GM19372 (cell line): ENCODE data around the gene KRT82.
"Not testable (repeated sequence)": the region's sequence is repeated elsewhere in the genome, so short reads cannot be mapped to it uniquely, and the experiment has no call there.

Experiments used
- ATAC-seq: cut with Tn5 transposase; IDR thresholded peaks from one replicate; pipeline ENCODE4 v1.9.1; 2021; ENCODE audit warnings: mild to moderate bottlenecking, low read depth, moderate library complexity; ENCODE audit not compliant: unreplicated experiment

Gene KRT82

DNA sequence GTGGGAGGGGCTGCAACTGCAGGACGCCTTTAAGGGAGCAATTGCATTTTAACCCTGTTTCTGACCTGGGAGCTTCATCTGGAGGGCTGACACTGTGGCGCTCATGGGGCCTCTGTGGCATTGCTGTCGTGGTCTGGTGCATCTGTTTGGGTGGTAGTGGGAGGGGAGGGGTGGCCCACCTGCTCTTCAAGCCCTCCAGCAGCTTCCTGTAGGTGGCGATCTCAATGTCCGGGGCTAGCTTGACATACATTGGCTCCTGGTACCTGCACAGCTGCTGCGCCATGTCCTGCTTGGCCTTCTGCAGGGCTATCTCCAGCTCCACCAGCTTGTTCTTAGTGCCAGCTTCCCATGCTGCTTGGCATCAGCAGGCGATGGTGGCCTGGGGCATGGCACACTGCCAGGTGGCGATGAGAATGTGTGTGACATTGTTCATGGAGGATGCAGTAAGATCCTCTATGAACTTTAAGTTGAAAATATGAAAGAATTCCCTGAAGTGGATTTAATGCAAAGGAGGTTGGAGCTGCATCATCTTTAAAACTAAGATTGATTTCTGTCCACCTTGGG lies 7.7 kb upstream of the KRT82 start:
- ATAC-seq = no peak

DNA sequence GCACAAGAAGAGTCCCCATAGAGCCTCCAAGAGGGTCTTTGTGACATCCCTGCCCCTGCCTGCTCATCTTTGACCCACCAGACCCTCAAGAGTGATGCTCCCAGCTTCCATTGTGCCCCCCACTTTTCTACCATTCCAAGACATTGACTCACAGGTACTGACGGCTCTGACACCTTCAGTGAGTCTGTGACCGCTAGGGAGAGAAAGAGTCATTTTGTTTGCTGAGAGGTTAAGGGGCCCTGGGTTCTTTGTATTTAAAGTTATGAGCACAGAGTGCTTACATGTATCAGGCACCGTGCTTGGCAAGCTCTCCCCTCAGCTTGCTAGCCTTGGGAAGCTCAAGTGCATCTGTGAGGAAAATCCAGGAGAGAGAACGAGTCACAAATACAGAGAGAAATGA lies 7.1 kb upstream of the KRT82 start:
- ATAC-seq = no peak

DNA sequence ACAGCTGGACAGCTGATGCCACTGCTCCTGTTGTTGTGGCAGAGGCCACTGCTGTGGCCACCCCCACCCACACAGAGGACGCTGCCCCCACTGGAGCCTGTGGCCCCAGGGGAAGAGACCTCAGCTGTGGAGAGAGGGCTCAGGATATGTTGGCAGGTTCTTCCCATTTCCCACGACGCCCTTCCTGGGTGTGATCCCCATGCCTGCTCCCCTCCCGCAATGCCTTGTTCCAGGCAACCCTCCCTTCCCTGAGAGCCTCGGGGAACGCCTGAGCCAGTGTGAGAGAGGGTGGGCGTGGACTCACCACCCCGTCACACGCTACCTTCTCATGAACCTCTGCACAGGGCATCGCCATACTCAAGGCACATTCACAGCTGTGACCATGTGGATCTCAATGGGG lies 5.7 kb upstream of the KRT82 start:
- no peak for ATAC-seq

DNA sequence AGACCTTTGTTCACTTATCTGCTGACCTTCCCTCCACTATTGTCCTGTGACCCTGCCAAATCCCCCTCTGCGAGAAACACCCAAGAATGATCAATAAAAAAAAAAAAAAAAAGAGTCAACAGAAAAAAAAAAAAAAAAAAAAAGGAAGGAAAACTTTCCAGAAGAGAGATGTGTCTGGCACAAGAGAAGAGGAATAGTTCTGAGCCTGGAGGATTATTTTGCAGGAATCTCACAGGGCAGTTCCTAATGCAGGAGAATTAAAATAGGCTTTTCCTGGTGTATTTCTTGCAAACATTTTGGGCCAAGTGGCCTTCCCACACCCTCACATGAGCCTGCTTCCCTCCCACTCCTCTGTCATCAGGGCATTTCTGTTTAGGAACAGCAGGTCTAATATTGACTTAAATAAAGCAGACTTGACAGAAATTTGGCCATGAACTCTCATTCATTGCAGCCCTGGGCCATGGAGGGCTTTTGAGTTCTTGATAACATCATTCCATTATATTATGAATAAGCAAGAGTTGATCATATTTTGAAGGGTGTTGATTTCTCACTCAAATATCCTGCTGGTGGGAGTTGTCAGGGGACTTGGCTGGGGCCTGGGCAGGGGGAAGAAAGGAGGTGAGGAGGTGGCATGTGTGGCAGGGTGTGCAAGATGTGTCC lies 4.6 kb upstream of the KRT82 start:
- ATAC-seq = not testable (repeated sequence)

DNA sequence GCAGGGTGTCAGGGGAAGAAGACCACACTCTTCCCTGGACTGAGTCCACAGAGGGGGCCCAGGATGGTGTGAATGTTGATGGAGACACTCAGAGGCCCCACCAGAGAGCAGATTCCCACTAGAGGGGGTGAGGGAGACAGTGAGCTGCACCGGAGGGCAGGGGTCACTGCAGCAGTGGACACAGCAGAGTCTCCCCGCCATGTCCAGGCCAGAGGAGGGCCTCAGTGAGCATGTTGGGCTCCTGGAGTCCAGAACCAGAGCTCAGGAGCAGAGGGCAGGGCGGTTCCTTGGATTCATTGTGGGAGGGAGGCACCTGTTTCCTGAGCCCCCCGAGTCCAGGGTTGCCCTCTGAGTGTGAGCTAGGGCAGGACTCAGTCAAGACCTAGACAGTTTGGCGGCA lies 1.8 kb upstream of the KRT82 start:
- no peak for ATAC-seq

DNA sequence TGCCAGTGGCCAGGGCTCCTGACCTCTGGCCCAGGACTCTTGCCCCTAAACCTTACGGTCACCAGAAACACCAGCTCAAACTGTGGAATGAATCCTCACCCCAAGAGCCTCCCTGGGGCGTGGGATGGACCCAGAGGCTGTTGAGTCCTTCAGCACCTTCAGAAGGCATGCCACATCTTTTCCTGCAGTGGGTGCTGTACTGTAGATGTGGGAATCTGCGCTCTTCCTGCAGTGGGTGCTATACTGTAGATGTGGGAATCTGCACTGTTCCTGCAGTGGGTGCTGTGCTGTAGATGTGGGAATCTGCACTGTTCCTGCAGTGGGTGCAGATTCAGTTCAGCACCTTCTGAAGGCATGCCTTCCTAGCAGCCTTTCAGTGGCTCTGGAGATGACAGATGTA lies 1.2 kb downstream of the KRT82 start:
- ATAC-seq = no peak

DNA sequence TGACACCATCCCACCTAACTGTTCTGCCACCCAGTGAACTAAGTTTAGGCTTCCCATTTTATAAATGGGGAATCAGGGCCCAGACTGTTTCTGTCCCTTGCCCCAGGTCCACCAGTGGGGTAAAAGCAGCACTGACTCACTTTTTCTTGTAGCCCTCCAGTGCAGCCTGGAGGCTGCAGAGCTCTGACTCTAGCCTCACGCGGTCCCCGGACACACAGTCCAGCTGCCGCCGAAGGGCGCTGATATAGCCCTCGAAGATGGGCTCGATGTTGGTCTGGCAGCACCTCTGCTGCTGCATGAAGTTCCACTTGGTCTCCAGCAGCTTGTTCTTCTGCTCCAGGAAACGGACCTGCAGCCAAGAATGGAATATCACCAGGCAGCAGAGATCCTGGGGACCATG lies 2.6 kb downstream of the KRT82 start:
- ATAC-seq = no peak

DNA sequence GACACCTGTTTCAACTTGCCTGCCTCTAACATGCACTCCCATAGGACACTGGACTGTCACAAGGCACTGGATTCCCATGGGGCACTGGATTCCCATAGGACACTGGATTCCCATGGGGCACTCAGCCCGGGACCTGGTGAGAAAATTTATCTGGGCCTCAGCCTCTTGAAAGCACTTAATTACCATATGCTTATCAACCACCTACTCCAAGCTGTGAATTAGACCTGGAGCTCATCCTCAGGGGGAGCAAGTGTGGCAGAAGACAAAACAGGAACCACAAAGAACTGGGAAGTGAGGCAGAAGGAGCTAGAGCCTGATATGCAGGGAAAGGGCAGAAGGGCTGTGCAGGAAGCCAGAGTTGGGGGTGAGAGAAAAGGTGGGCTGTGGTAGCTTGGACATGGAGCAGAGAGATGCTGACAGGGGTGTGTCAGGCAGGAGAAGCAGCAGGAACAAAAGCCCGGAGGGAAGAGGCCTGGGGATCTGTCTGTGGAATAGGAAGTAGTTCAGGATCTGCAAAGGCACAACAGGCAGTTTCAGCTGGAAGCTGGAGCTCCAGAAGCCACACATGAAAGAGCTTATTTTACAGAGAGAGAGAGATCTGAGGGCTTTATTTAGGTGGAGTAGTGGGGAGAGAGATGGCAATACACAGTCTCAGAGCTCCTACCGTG lies 3.1 kb downstream of the KRT82 start:
- no peak for ATAC-seq

DNA sequence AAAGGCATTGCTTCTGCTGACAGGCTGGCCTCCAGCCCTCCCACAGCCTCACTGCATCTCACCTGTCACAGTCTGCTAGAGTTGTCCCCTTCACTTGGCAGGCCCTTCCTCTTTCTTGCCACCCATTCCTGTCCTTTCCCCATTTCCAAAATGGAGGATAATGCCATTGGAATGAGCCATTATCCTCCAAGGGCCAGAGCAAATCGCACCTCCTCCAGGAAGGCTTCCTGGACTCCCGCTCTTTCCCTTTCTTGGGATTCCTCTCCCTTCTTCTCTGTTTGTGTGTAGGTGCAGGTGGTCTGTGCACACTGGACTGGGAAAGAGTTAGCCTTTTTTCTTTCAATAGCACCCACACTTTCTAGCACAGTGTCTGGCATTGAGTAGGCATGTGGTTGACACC lies 3.8 kb downstream of the KRT82 start:
- no peak for ATAC-seq

DNA sequence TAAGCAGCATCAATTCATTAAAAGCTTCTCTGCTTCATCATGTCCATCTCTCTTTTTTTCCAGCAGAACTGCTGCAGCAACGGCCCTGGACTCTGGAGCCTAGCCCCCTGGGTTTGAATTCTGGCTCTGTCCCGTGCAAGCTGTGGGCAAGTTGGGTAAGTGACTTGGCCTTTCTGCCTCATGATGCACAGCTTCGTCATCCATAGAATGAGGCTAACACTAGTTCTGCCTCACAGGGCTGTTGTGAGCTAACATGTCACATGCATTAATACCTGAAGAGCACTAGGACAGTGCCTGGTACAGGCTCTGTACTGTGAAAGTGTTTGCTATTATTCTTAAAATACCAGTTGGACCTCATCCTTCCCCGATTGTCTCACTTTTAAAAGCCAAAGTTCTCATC lies 4.2 kb downstream of the KRT82 start:
- no peak for ATAC-seq

DNA sequence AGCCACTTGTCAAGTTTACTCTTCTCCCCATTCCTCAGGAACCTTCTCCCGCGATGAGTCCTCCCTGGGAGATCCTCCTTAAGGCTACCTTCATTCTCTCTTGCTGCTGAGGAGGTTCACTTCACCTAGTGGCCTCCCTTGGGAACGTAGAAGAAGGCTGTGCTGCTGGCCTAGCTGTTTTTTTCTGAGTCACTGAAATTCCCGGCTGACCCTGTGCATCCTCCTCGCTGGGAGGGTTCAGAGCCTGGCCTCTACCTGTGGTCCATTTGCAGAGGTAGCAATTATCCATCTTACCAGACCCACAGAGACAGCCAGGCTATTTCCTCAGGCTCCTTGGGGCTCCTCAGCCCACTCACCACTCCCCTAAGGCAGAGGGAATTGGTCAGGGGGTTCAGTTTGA lies 4.6 kb downstream of the KRT82 start:
- no peak for ATAC-seq

DNA sequence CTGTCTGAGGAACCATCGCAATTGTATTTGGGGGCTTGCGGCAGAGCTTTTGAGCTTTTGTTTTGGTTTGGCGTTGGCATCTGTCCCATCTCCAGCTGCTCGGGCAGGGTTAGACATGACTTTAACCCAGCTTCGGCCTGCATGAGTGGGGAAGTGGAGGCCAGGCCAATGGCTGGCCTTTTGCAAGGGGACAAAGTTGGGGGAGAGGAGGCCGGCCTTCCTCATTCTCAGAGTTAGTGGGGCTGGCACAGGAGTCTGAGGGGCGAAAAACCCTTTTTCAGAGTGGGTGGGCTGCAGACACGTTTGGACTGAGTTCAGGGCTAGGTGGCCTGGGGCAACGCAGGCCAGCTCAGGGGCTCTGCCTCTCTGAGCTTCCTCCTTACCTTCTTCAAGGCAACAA lies 5.2 kb downstream of the KRT82 start:
- no peak for ATAC-seq

DNA sequence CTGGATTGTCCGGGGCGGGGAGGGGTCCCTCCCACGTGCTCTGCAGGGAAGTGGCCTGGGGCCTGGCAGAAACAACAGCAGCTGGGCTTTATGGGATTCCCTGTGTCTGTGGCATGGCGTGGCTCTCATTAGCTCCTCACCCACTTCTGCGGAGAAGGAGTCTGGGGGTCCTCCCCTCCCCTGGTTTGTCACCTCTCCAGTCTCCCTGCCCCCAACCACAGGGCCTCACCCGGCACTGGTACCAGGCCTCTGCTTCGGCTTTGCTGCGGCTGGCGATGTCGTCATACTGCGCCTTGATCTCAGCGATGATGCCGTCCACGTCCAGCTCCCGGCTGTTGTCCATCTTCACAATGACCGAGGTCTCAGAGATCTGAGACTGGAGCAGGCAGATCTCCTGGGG lies 6.4 kb downstream of the KRT82 start:
- no peak for ATAC-seq

DNA sequence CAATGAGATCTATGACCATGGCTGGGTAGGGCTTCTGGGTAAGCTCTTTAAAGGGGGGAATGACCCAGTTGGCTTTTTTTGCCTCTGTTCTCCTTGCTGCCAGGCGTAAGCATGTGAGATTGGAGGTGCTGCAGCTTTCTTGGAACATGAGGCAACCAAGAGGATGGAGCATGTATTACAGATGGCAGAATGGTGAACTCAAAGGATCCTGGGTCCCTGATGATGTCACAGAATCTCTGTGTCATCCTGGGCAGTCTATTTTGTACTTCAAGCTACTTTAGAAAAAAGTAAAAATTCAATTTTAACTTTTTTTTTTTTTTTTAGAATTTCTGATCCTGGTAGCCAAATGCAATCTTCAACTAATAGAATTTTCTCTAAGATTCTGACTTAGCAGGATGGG lies 8.0 kb downstream of the KRT82 start:
- no peak for ATAC-seq

DNA sequence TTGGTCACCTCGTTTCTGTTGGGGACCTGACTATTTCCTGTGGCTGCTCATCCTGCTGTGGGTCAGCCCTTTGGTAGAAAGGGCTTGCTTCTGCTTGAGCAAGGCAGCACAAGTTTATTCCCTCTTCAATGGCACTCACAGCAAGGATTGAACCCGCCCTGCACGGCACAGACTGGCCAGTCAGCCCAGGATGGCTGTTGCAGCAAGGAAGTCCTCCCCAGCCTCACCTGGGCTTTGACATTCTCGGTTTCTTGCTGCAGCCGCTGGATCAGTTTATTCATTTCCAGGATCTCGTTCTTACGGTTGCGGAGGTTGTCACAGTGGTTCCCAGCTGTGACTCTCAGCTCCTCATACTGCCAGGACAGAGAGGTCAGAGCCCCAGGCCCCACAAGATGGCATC lies 9.5 kb downstream of the KRT82 start:
- no peak for ATAC-seq

DNA sequence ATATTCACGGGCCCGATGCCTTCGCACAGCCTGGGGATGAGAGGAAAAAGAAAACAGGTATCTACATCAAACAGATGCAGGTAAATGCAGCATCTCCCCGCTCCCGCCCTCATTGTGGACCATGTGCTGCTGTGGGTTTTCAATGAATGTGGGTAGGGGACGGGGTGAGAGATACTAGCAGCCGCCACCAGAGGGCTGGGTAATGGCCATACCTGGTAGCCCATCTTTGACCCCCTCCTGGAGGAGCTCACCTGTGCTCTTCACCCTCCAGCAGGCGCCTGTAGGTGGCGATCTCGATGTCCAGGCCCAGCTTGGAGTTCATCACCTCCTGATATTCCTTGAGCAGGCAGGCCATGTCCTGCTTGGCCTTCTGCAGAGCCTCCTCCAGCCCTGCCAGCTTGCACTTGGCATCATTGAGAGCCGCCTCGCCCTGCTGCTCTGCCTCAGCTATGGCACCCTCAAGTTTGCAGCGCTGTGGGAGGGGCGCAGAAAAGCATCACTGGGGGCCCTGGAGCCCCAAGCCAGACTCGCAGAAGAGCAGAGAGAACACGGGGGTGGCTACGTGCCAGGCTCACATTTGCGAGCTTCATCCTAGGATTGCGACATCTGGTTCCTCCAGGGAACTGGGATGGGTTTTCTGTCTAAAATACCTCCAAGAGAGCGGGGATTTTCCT lies 10.2 kb downstream of the KRT82 start:
- ATAC-seq = no peak

DNA sequence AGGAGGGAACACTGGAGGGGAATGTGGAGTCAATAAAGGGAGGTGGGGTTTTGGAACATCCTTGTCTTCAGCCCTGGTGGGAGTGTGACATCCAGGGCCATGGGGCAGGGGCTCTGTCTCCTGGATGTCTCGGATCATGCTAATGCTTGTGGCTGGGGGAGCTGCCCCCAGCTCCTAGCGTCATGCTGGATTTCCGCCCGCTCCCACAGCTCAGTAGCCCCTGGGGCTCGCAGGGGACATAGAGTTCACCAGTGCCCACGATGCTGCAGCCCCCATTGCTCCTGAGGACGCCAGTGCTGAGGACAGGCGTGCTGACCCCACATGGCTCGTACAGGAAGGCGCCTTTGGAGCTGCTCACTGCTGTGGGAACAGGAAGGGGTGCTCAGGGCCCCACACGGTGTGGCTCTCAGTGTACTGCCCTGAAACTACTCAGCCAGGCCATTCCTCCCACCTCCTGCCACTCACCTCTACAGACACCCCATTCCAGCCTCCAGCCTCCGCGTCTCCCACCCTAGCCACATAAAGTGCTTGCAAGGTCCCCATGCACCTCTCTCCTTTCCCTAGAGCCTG lies 11.2 kb downstream of the KRT82 start:
- ATAC-seq = no peak

DNA sequence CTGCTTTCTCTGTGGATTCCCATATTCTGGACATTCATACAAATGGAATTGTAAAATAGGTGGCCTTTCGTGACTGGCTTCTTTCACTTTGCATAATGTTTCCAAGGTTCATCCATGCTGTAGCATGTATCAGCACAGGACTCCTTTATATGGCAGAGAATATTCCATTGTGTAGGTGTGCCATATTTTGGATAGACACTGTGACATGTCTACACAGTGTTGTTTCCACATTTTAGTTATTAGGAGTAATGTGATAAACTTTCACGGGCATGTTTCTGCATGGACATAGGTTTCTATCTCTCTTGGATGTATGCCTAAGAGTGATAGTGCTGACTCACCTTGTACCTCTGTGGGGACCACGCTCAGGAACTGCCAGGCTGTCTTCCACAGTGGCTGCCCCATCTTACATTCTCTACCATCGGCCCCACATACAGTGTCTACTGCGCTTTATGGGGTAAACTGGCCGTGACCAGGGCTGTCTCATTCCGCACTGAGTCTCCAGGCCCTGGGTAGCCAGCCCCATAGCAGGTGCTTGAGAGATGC lies 13.6 kb downstream of the KRT82 start:
- ATAC-seq = no peak

DNA sequence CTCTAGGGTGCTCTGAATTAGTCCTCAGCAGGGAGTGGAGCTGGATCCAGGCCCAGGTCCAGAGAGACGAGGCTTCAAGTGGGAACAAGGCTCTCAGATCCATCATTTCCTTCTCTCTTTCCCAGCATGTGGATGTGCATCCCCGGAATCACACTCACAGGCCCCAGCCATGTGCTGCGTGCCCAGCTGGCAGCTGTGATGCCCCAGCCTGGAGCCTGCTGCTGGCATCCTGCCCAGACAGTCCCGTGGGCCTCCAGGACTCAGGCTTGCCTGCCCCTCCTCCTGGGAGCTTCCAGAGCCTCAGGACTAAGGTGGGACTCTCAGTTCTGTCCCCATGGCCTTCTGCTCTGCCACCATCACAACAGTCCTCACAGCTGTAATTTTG lies 14.5 kb downstream of the KRT82 start:
- no peak for ATAC-seq

DNA sequence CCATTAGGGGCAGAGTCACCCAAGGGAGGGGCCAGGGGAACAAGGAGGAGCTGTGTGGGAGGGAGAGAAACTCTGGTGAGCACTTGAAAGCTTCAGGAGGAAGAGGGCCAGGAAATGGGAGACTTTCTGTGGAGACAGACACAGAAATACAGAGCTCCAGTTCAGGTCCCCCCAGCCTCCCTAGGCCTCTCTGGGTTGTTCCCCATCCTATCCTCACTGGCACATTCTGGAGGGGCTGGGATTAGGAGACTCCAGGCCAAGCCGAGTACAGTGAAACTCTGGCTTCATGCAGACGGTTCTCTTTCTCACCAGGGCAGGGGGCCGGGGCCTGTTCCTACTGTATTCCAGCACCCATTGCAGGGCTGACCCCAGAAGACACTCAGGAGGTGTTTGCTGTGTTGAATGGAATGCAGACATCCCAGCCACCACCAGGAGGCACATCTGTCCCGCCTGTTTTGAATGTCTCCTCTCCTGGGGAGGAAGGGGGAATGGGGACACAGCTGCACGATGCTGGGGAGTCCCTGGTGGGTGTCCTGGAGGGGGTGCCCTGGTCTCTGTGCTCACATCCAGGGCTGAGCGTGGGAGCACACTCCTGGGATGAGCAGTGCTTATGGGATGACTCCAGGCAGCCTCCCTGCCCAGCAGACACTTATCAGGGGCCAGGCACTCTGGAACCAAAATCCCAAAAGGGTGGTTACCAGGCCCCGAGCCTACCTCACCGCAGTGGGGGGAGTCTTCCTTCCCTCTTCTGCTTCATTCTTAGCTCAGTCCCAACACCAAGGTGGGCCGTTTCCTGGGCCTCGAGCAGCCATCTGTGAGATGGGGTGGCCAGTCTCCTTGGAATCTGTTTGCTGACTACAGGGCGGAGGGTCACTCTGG lies 15.2 kb downstream of the KRT82 start:
- no peak for ATAC-seq
